Suprapubic skin (tissue), 4 donors: Measurements from ENCODE around the gene UBXN11.

Source experiments
- CTCF ChIP-seq, 2 donors: fragments of 200-600 bp in 1 of 2; fragments of 450-650 bp in 1 of 2; sonication (generic) in 1 of 2; IDR thresholded peaks; one replicate each; pipeline ENCODE4 v1.5.1; 2016 to 2019; ENCODE audit warnings: antibody characterized with exemption in 2 of 2, mild to moderate bottlenecking in 1 of 2, moderate library complexity in 1 of 2
- EP300 ChIP-seq: sonication (generic); formaldehyde crosslinking; IDR thresholded peaks from one replicate; pipeline ENCODE4 v1.6.1; 2017; ENCODE audit warnings: antibody characterized with exemption
- POLR2A ChIP-seq, 2 donors: fragments of 450-650 bp; IDR thresholded peaks; one replicate each; pipeline ENCODE4 v1.6.1; 2017; ENCODE audit warnings: antibody characterized with exemption in 2 of 2, mild to moderate bottlenecking in 2 of 2, moderate library complexity in 2 of 2
- POLR2AphosphoS5 ChIP-seq, 3 donors: sonication (generic); formaldehyde crosslinking; IDR thresholded peaks; one replicate each; pipeline ENCODE4 v1.6.1; 2017; ENCODE audit warnings: antibody characterized with exemption in 3 of 3

DNA sequence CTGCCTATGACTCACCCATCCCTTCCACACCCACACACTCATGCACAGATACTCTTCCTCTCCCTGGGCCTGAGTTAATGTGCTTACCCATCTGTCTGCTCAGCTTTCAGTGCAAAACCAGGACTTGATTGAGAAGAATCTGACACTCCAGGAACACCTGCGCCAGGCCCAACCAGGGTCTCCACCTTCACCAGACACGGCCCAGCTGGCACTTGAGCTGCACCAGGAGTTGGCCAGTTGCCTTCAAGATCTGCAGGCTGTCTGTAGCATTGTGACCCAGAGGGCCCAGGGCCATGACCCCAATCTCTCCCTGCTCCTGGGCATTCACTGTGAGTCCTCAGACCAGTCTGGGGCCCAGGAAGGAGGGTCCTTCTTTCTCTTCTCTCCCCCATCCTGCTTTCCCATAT lies 30.0 kb downstream of the UBXN11 start:
- TF ChIP-seq CTCF (IDR thresholded peaks at IDR 0.05): no peak
- no peak for TF ChIP-seq POLR2A (IDR thresholded peaks at IDR 0.05)
- no peak for TF ChIP-seq POLR2AphosphoS5 (IDR thresholded peaks at IDR 0.05)
- TF ChIP-seq EP300: no peak
